Activated naive CD8-positive, alpha-beta T cell treated with anti-CD3 and anti-CD28 coated beads for 36 hours (primary cell): Measurements from ENCODE around the gene NMT1. TPM values are rescaled to one million over a fixed set of nuclear protein-coding genes. Genes with fewer than 3 reads are reported as not detected.
A peak's percentile ranks its signal among the peaks of the same experiment; 100 is the strongest.

Experiments used
- DNase-seq: peaks from one replicate; pipeline ENCODE4 v3.0.0; 2021
- H3K27ac Mint-ChIP-seq: one replicate; pipeline ENCODE4 v1.8.0; 2022; ENCODE audit warnings: mild to moderate bottlenecking, moderate library complexity, mixed read lengths
- H3K27me3 Mint-ChIP-seq: one replicate; pipeline ENCODE4 v1.8.0; 2022; ENCODE audit warnings: mild to moderate bottlenecking, mixed read lengths
- H3K36me3 Mint-ChIP-seq: one replicate; pipeline ENCODE4 v1.8.0; 2021; ENCODE audit warnings: mild to moderate bottlenecking, mixed read lengths
- H3K4me1 Mint-ChIP-seq: one replicate; pipeline ENCODE4 v1.8.0; 2021; ENCODE audit warnings: mixed read lengths
- H3K4me3 Mint-ChIP-seq: one replicate; pipeline ENCODE4 v1.8.0; 2022; ENCODE audit warnings: mild to moderate bottlenecking, moderate library complexity, mixed read lengths
- H3K9me3 Mint-ChIP-seq: one replicate; pipeline ENCODE4 v1.8.0; 2022; ENCODE audit warnings: mixed read lengths
- total RNA-seq, 2 experiments: library from RNA; stranded (reverse); gene quantifications; one replicate each; pipeline ENCODE4 v1.2.3, GENCODE V29; 2021

Gene NMT1
- total RNA-seq, 2 experiments from 2014 or later: 168 to 170 TPM

- DNase-seq: no peak
- Mint-ChIP-seq H3K4me1 (no peaks in the 10 kb centered on the region), H3K4me3 (no peak overlapping the region), H3K27ac (no peak overlapping the region), H3K9me3 (no peaks in the 10 kb centered on the region), H3K27me3 (no peaks in the 10 kb centered on the region), H3K36me3 (peaks cover 8% of the 10 kb centered on the region)
Observed at GRCh38 chr17:45103269-45103795, 42.2 kb downstream of the NMT1 start.

GRCh38 chr17:45104029-45104428 is 42.9 kb downstream of the NMT1 start:
- Mint-ChIP-seq H3K27me3 (no peaks in the 10 kb centered on the region), H3K27ac (no peak overlapping the region), H3K9me3 (no peaks in the 10 kb centered on the region), H3K36me3 (peaks cover 8% of the 10 kb centered on the region), H3K4me1 (no peaks in the 10 kb centered on the region), H3K4me3 (no peak overlapping the region)
- no peak for DNase-seq

DNA sequence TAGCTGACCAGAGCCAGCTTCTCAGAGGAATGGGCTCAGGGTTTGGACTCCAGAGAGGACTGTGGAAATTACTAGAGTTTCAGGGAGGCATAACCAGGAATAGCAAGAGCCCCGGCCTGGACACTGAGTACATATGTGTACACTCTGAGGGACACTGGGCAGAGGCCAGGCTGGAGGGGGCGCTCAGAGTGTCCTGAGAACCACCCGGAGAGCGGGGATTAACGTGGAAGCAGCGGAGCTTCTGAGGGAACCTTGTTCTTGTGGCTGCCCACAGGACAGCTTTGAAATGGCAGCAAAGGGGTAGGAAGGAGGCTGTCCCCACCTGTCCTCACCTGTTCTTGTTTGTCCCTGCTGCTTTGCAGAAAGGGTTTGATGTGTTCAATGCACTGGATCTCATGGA is 43.4 kb downstream of the NMT1 start:
- no peak for DNase-seq
- Mint-ChIP-seq H3K9me3 (no peaks in the 10 kb centered on the region), H3K4me1 (no peaks in the 10 kb centered on the region), H3K27me3 (no peaks in the 10 kb centered on the region), H3K27ac (no peak overlapping the region), H3K36me3 (peaks cover 8% of the 10 kb centered on the region), H3K4me3 (no peak overlapping the region)

GRCh38 chr17:45104907-45105624 is 43.9 kb downstream of the NMT1 start:
- H3K4me1 Mint-ChIP-seq: no peaks in the 10 kb centered on the region
- no peak overlapping the region for H3K27ac Mint-ChIP-seq
- no peaks in the 10 kb centered on the region for H3K9me3 Mint-ChIP-seq
- no peak for DNase-seq
- no peak overlapping the region for H3K4me3 Mint-ChIP-seq
- peaks cover 8% of the 10 kb centered on the region for H3K36me3 Mint-ChIP-seq
- no peaks in the 10 kb centered on the region for H3K27me3 Mint-ChIP-seq

DNA sequence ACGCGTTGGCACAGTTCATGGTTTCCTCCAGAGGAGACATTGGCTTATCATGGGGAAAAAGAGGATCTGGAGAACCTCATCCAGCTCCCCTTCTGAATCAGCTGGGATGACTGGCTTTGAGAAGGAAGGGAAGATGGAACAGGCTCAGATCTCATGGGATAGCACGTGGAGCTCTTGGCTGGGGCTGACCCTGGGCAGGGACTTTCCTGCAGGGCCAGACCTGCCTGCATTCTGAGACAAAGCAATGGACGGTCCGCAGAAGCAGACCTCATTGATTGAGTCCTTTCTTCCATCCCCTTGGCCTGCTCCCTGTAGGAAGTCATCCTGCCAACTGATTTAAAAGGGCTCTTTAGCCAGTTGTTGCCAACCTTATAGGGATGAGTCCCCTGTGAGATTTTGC is 45.0 kb downstream of the NMT1 start:
- Mint-ChIP-seq H3K9me3 (no peaks in the 10 kb centered on the region), H3K4me1 (no peaks in the 10 kb centered on the region), H3K27me3 (no peaks in the 10 kb centered on the region), H3K36me3 (peaks cover 8% of the 10 kb centered on the region), H3K27ac (no peak overlapping the region), H3K4me3 (no peak overlapping the region)
- DNase-seq: no peak

DNA sequence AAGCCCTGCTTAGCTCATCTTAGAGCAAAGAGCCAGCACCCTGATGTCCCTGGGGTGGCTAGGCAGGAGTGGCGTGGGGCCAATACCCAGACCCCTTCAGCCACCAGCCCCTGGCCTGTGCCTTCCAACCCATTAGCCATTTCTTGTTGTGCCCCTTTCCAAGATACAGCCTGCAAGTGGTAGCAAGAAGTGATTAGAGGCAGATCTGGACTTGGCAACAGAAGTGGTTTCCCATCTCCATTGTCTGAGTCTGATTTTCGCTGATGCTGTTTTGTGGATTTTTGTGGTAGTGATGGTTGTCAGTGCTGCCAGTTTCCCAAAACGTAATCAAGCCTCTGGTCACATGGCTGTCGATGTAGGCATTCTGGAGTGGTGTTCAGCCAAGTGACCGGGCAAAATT is 45.5 kb downstream of the NMT1 start:
- no peaks in the 10 kb centered on the region for H3K4me1 Mint-ChIP-seq
- no peak for DNase-seq
- no peak overlapping the region for H3K27ac Mint-ChIP-seq

GRCh38 chr17:45107293-45108010 is 46.3 kb downstream of the NMT1 start:
- H3K36me3 Mint-ChIP-seq: peaks cover 4% of the 10 kb centered on the region
- no peaks in the 10 kb centered on the region for H3K9me3 Mint-ChIP-seq
- no peaks in the 10 kb centered on the region for H3K27me3 Mint-ChIP-seq
- no peak overlapping the region for H3K4me3 Mint-ChIP-seq
- DNase-seq: no peak
- no peaks in the 10 kb centered on the region for H3K4me1 Mint-ChIP-seq
- H3K27ac Mint-ChIP-seq: peak overlapping the region; percentile 34

More for the DNA sequence above, 45.5 kb downstream of the NMT1 start:
- H3K27me3 Mint-ChIP-seq: no peaks in the 10 kb centered on the region
- H3K36me3 Mint-ChIP-seq: peaks cover 7% of the 10 kb centered on the region
- H3K4me3 Mint-ChIP-seq: no peak overlapping the region
- H3K9me3 Mint-ChIP-seq: no peaks in the 10 kb centered on the region

- no peaks in the 10 kb centered on the region for H3K4me1 Mint-ChIP-seq
- no peak overlapping the region for H3K4me3 Mint-ChIP-seq
- H3K36me3 Mint-ChIP-seq: peaks cover 4% of the 10 kb centered on the region
- no peaks in the 10 kb centered on the region for H3K27me3 Mint-ChIP-seq
- no peak overlapping the region for H3K27ac Mint-ChIP-seq
- no peak for DNase-seq
- no peaks in the 10 kb centered on the region for H3K9me3 Mint-ChIP-seq
Observed at GRCh38 chr17:45108051-45108450, 46.9 kb downstream of the NMT1 start.

DNA sequence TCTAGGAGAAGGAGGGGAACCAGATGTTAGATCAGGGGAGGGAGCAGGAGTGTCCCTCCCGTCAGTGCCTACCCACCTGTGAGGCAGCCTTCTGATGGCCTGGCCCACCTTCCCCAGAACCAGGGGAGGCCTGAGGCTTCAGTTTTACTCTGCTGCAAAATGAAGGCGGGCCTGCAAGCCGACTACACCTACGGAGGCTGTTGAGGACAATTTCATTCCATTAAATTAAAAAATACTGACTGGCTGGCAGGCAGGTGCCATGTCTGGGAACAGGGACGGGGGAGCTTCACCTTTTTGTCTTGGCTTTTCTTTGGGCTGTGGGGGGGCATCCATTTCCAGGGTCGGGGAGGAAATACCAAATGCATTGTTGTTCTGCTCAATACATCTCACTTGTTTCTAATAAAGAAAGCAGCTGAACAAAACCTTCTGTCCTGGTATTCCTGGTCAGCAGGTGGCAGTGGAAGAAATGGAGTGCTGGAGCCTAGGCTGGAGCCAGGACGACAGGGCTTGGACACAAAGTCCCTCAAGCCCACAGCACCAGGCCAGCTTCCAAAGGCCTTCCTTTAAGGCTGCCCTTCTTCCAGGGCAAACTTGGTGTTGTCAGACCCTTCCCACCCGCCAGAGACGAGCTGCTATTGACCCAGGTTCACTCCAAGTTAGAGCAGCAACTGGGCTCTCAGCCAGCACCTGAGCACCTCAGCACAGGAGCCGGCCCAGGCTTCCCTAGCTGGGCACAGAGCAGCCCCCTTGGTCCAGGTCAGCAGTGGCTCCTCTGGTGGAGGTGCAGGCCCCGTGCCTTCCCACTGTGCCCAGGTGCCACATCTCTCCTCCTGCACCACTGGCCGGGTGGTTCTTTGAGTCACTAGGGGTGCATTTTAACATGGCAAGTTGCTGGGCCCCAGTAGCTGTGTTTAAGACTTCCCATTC is 47.7 kb downstream of the NMT1 start:
- H3K27ac Mint-ChIP-seq: no peak overlapping the region
- H3K36me3 Mint-ChIP-seq: peaks cover 4% of the 10 kb centered on the region
- no peak for DNase-seq
- H3K4me3 Mint-ChIP-seq: no peak overlapping the region
- no peaks in the 10 kb centered on the region for H3K4me1 Mint-ChIP-seq
- H3K27me3 Mint-ChIP-seq: no peaks in the 10 kb centered on the region
- no peaks in the 10 kb centered on the region for H3K9me3 Mint-ChIP-seq

DNA sequence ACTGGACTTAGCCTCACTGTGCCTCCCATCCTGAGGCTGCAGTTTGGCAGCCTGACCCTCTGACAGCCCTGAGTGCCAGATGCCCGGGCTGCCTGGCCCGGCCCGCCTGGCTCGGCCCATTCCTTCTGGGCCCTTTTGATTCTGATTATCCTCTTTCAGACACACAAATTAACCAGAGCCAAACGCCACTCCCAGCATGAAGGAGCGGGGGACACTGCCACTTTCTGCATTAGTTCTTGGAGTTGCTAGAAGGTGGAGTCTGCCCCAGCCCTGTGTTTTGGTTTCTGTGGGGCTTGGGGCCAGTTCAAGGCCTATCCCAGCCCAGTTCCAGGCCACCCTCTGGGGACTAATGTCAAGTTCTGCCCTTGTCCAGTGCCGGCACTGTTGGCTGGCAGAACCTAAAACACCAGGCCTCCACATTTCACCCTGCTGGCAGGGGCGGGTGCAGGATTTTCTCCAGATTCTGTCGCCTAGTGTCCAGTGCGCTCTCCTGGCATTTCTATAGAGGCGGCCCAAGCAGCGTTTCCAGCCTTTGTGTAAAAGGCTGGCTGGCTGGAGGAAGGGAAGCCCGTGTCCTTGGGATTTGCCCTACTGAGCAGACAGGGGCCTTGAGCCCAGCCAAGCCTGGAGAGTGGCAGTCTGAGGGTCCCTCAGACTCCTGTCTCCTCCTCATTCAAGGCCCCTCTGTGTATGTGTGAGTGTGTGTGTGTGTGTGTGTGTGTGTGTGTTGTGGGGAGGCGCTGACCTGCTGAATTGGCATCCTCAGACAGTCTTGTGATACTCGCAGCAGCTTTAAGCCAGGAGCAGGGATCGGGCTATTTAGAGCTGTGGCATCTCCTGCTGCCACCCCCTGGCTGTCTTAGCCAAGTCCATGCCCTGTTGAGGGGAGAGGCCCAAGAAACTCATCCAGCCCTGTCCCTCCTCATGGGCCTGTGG is 49.8 kb downstream of the NMT1 start:
- Mint-ChIP-seq H3K4me3 (no peak overlapping the region), H3K4me1 (no peaks in the 10 kb centered on the region), H3K9me3 (no peaks in the 10 kb centered on the region), H3K27me3 (no peaks in the 10 kb centered on the region), H3K27ac (no peak overlapping the region), H3K36me3 (peaks cover 4% of the 10 kb centered on the region)
- DNase-seq: no peak

- Mint-ChIP-seq H3K4me3 (no peak overlapping the region), H3K9me3 (no peaks in the 10 kb centered on the region), H3K27me3 (no peaks in the 10 kb centered on the region), H3K27ac (no peak overlapping the region), H3K4me1 (no peaks in the 10 kb centered on the region), H3K36me3 (peaks cover 4% of the 10 kb centered on the region)
- DNase-seq: no peak
Observed at GRCh38 chr17:45111850-45112249, 50.7 kb downstream of the NMT1 start.

DNA sequence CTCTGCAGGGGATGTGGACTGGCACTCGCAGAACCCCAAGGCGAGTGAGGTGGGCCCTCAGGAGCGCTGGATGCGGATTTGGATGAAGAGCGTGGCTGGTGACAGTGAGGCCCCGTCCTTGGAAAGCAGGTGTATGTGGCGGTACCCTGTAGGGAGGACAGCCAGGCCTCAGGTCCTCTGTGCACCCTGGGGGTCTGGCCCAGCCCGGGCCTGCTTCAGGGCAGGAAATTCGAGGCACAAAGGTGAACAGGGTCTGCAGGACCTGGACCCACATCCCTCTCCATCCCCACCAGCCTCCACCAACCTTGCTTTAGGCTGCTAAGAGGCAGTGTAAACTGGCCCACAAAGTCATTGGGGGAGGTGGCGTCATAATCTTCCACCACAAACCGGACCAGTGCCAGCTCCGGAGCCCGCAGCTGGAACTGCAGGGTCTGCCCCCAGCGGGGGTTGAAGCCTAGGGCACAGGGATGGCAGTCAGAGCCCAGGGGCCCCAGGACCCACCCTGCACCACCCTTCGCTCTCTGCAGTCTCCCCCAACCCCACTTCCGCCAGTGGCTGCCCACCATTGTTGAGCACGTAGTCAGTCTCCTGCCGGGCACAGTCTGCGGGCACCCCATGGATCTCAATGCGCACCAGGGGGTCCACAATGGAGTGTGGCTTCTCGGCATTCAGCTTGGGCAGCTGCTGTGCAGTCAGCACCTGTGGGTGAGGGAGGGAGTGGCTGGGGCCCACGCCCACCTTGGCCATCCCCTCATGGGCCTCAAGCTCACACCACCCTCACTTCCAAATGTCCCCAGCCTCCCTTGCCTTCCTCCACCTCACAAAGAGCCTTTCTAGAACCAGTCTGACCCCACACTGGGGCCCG is 51.7 kb downstream of the NMT1 start:
- DNase-seq: no peak
- H3K4me1 Mint-ChIP-seq: no peaks in the 10 kb centered on the region
- H3K4me3 Mint-ChIP-seq: no peak overlapping the region
- H3K27me3 Mint-ChIP-seq: no peaks in the 10 kb centered on the region
- no peaks in the 10 kb centered on the region for H3K9me3 Mint-ChIP-seq
- H3K36me3 Mint-ChIP-seq: peaks cover 4% of the 10 kb centered on the region
- no peak overlapping the region for H3K27ac Mint-ChIP-seq

DNA sequence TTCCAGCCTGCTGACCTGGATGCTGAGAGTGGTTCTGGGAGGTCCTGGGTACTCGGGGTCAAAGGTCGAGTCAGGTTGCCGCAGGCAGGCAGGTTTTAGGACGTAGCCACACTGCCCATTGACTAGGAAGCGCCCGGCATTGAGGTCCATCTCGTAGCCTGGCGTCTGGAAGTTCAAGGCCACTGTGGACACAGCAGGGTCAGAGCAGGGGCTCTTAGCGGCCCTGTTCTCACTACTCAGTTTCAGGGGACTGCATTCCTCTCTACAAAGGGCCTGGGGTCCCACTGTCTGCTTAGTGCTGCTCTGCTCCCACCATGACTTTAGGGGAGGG is 52.3 kb downstream of the NMT1 start:
- H3K36me3 Mint-ChIP-seq: peaks cover 2% of the 10 kb centered on the region
- H3K4me1 Mint-ChIP-seq: no peaks in the 10 kb centered on the region
- no peak overlapping the region for H3K4me3 Mint-ChIP-seq
- H3K9me3 Mint-ChIP-seq: no peaks in the 10 kb centered on the region
- no peak for DNase-seq
- H3K27me3 Mint-ChIP-seq: no peaks in the 10 kb centered on the region
- H3K27ac Mint-ChIP-seq: no peak overlapping the region
